ENCODE measurements around the gene TES. TPM values are rescaled to one million over a fixed set of nuclear protein-coding genes. Genes with fewer than 3 reads are reported as not detected.
"Not testable (repeated sequence)": the region's sequence is repeated elsewhere in the genome, so short reads cannot be mapped to it uniquely, and the experiment has no call there.

Gene TES
- total and polyA plus RNA-seq, 11 donors, result 10.3 to 66.9 (median 22.8) TPM

- no peak overlapping the region for H3K27ac ChIP-seq
- 92 to 99% (median 94%) methylated on average over 1 of the region's 1 CpG for WGBS, 4 donors
- H3K27me3 ChIP-seq, result no peaks in the 10 kb centered on the region
- intact Hi-C loops (cut with DNase I), result no loop called here
- no peak for ATAC-seq
- no peak for DNase-seq
- no peaks in the 10 kb centered on the region for H3K36me3 ChIP-seq
- TF ChIP-seq POLR2A (IDR thresholded peaks at IDR 0.05), result no peak
- no peak for TF ChIP-seq CTCF (IDR thresholded peaks at IDR 0.05)
- H3K4me1 ChIP-seq, result peaks cover 0 to 1% (median 0%) of the 10 kb centered on the region in 12 donors
- H3K9me3 ChIP-seq, result peaks cover 0 to 21% (median 0%) of the 10 kb centered on the region in 12 donors
- H3K4me3 ChIP-seq, result no peak overlapping the region
Observed at GRCh38 chr7:116292381-116292780, 82.0 kb downstream of the TES start.

- ATAC-seq (no peak), DNase-seq (no peak)
- Histone ChIP-seq H3K27me3 (no peaks in the 10 kb centered on the region), H3K4me1 (no peaks in the 10 kb centered on the region), H3K36me3 (no peaks in the 10 kb centered on the region), H3K27ac (no peak overlapping the region), H3K9me3 (peaks cover 0 to 23% (median 0%) of the 10 kb centered on the region in 12 donors), H3K4me3 (no peak overlapping the region)
- intact Hi-C loops (cut with DNase I), result no loop called here
- WGBS, 4 donors, result 84 to 98% (median 90%) methylated on average over 1 of the region's 1 CpG
- TF ChIP-seq POLR2A (IDR thresholded peaks at IDR 0.05) (no peak), CTCF (IDR thresholded peaks at IDR 0.05) (peak in 1 of 12 donors; percentile 13)
Observed at GRCh38 chr7:116293139-116293538, 82.8 kb downstream of the TES start.

GRCh38 chr7:116293633-116294032 lies 83.3 kb downstream of the TES start:
- intact Hi-C loops (cut with DNase I), result no loop called here
- 82 to 99% (median 91%) methylated on average over 3 of the region's 3 CpGs for WGBS, 4 donors
- TF ChIP-seq CTCF (IDR thresholded peaks at IDR 0.05) (no peak), POLR2A (IDR thresholded peaks at IDR 0.05) (no peak)
- peaks cover 0 to 23% (median 0%) of the 10 kb centered on the region in 12 donors for H3K9me3 ChIP-seq
- no peak for DNase-seq
- H3K27me3 ChIP-seq, result no peaks in the 10 kb centered on the region
- no peak overlapping the region for H3K4me3 ChIP-seq
- H3K4me1 ChIP-seq, result no peaks in the 10 kb centered on the region
- H3K36me3 ChIP-seq, result no peaks in the 10 kb centered on the region
- no peak for ATAC-seq
- H3K27ac ChIP-seq, result no peak overlapping the region

- intact Hi-C loops (cut with DNase I); H3K36me3 ChIP-seq; DNase-seq; H3K27ac ChIP-seq; H3K27me3 ChIP-seq; H3K4me3 ChIP-seq; ATAC-seq; H3K4me1 ChIP-seq: not testable (repeated sequence)
- H3K9me3 ChIP-seq, result peaks cover 0 to 26% (median 0%) of the 10 kb centered on the region in 12 donors
Observed at GRCh38 chr7:116295903-116296302, 85.6 kb downstream of the TES start.

- no peak overlapping the region for H3K4me3 ChIP-seq
- H3K4me1 ChIP-seq, result no peaks in the 10 kb centered on the region
- no peaks in the 10 kb centered on the region for H3K36me3 ChIP-seq
- WGBS, 4 donors, result 92 to 100% (median 99%) methylated on average over 1 of the region's 1 CpG
- H3K9me3 ChIP-seq, result peaks cover 0 to 17% (median 0%) of the 10 kb centered on the region in 12 donors
- H3K27ac ChIP-seq, result no peak overlapping the region
- no peaks in the 10 kb centered on the region for H3K27me3 ChIP-seq
- ATAC-seq (no peak), DNase-seq (no peak)
- intact Hi-C loops (cut with DNase I), result no loop called here
- no peak for TF ChIP-seq POLR2A (IDR thresholded peaks at IDR 0.05)
- TF ChIP-seq CTCF (IDR thresholded peaks at IDR 0.05), result no peak
Observed at GRCh38 chr7:116298055-116298454, 87.7 kb downstream of the TES start.

Measured in heart left ventricle (tissue), 16 donors.